H1 (cell line): Measurements from ENCODE around the gene DIPK1A.

Experiments
- CBX8 ChIP-seq: fragments of 300-800, 300-1000 bp; sonication (generic); IDR thresholded peaks from 2 replicates; pipeline ENCODE4 v1.7.1; 2016; ENCODE audit warnings: low read depth, low read length, borderline replicate concordance
- CTCF ChIP-seq, 3 experiments: IDR thresholded peaks; 1 replicate in 2 of 3; 2 replicates in 1 of 3; pipeline versions ENCODE4 v1.5.1 to v1.6.1; 2011; ENCODE audit warnings: low read length in 3 of 3, mild to moderate bottlenecking in 3 of 3, inconsistent platforms in 2 of 3, low read depth in 1 of 3, moderate library complexity in 1 of 3; ENCODE audit not compliant: insufficient read depth in 1 of 3; ENCODE audit errors: control extremely low read depth in 1 of 3
- EZH2 ChIP-seq: fragments of 200-600 bp; sonication (generic); IDR thresholded peaks from 2 replicates; pipeline ENCODE4 v1.7.1; 2012; ENCODE audit warnings: low read depth, mild to moderate bottlenecking, moderate library complexity, low read length, inconsistent platforms; ENCODE audit not compliant: severe bottlenecking
- FOSL1 ChIP-seq: IDR thresholded peaks from 2 replicates; pipeline ENCODE4 v1.6.1; 2011; ENCODE audit warnings: mild to moderate bottlenecking, low read depth, low read length, moderate library complexity; ENCODE audit not compliant: insufficient read depth
- MAX ChIP-seq: IDR thresholded peaks from 2 replicates; pipeline ENCODE4 v1.6.1; 2012; ENCODE audit warnings: inconsistent platforms
- POLR2A ChIP-seq, 2 experiments: IDR thresholded peaks; 1 replicate in 1 of 2; 2 replicates in 1 of 2; pipeline ENCODE4 v1.6.1; 2011; ENCODE audit warnings: low read depth in 2 of 2, low read length in 2 of 2, mild to moderate bottlenecking in 2 of 2; ENCODE audit errors: control extremely low read depth in 1 of 2
- SIN3A ChIP-seq, 2 experiments: IDR thresholded peaks in 1 of 2; conservative IDR thresholded peaks in 1 of 2; 2 replicates each; pipeline ENCODE4 v1.6.1; 2011 to 2012; ENCODE audit warnings: low read length in 2 of 2, improper control_type of control experiment in 1 of 2, low read depth in 1 of 2, mild to moderate bottlenecking in 1 of 2

GRCh38 chr1:92876351-92876750 is 84.9 kb downstream of the DIPK1A start:
- TF ChIP-seq POLR2A (IDR thresholded peaks at IDR 0.05; ENCODE audit: control extremely low read depth in 1 of 2, low read depth in 2 of 2, low read length in 2 of 2), result no peak
- no peak for TF ChIP-seq MAX
- TF ChIP-seq EZH2, result no peak
- no peak for TF ChIP-seq CBX8
- TF ChIP-seq SIN3A (conservative IDR thresholded peaks at IDR 0.05 in 1 of 2, IDR thresholded peaks at IDR 0.05 in 1 of 2; ENCODE audit: low read depth in 1 of 2, low read length in 2 of 2), result no peak
- no peak for TF ChIP-seq FOSL1
- TF ChIP-seq CTCF (IDR thresholded peaks at IDR 0.05; ENCODE audit: control extremely low read depth in 1 of 3, insufficient read depth in 1 of 3, low read depth in 1 of 3, low read length in 3 of 3), result no peak
